Gastrocnemius medialis (tissue), 4 donors: ENCODE measurements around the gene AFF3. TPM values are rescaled to one million over a fixed set of nuclear protein-coding genes. Genes with fewer than 3 reads are reported as not detected.

Experiments used
- ATAC-seq, 2 donors: fragments of 150-250 bp; one replicate each; pipeline ENCODE4 v1.9.1; 2016
- DNase-seq, 2 donors: peaks; one replicate each; pipeline ENCODE4 v3.0.0-alpha.2; 2019
- H3K27ac ChIP-seq, 4 donors: fragments of 200-600 bp; sonication (generic); 1 replicate in 1 of 4; 2 replicates in 3 of 4; pipeline ENCODE4 v1.5.1; 2016 to 2018; ENCODE audit warnings: mild to moderate bottlenecking in 2 of 4, moderate library complexity in 1 of 4
- H3K27me3 ChIP-seq, 3 donors: fragments of 200-600 bp; sonication (generic) in 2 of 3; 1 replicate in 1 of 3; 2 replicates in 2 of 3; pipeline versions ENCODE4 v1.5.1 to v1.6.0; 2016 to 2019; ENCODE audit warnings: mild to moderate bottlenecking in 1 of 3, moderate library complexity in 1 of 3
- H3K36me3 ChIP-seq, 2 donors: fragments of 200-600 bp; sonication (generic) in 1 of 2; one replicate each; pipeline ENCODE4 v1.5.1; 2017 to 2018
- H3K4me1 ChIP-seq, 2 donors: fragments of 200-600 bp; sonication (generic) in 1 of 2; one replicate each; pipeline ENCODE4 v1.5.1; 2016 to 2017; ENCODE audit warnings: mild to moderate bottlenecking in 2 of 2
- H3K4me3 ChIP-seq, 4 donors: fragments of 200-600 bp; sonication (generic) in 3 of 4; 1 replicate in 1 of 4; 2 replicates in 3 of 4; pipeline ENCODE4 v1.5.1; 2016 to 2019; ENCODE audit warnings: mild to moderate bottlenecking in 2 of 4
- H3K9me3 ChIP-seq, 3 donors: fragments of 200-600 bp; sonication (generic) in 2 of 3; 1 replicate in 1 of 3; 2 replicates in 2 of 3; pipeline ENCODE4 v1.5.1; 2016 to 2019
- CTCF ChIP-seq, 5 experiments: fragments of 450-650 bp in 3 of 5; fragments of 200-600 bp in 2 of 5; sonication (generic) in 2 of 5; IDR thresholded peaks in 4 of 5; conservative IDR thresholded peaks in 1 of 5; 1 replicate in 4 of 5; 2 replicates in 1 of 5; pipeline ENCODE4 v1.5.1; 2016 to 2019; ENCODE audit warnings: antibody characterized with exemption in 5 of 5, mild to moderate bottlenecking in 3 of 5, moderate library complexity in 3 of 5
- POLR2A ChIP-seq, 2 donors: fragments of 450-650 bp; IDR thresholded peaks; one replicate each; pipeline ENCODE4 v1.6.1; 2017; ENCODE audit warnings: antibody characterized with exemption in 2 of 2, mild to moderate bottlenecking in 2 of 2, moderate library complexity in 2 of 2
- in situ Hi-C, 4 donors: fragments of 200-750 bp; cut with MboI; loops; one replicate each; pipeline versions ENCODE4 v1.15.0 to v1.8.0; 2017; ENCODE audit warnings: low sequenced_read_pairs in 4 of 4
- intact Hi-C: fragments of 100-400 bp; cut with DNase I; formaldehyde crosslinking; loops from one replicate; pipeline ENCODE4 v1.15.1; 2023; ENCODE audit warnings: low total_unique reads
- total RNA-seq, 4 donors: library from RNA; depleted of rRNA; stranded (reverse); fragments of >200 nt; gene quantifications; one replicate each; pipeline versions ENCODE4 v1.1.0 to v1.2.3, GENCODE V29; 2016

AFF3 gene
- total RNA-seq, 4 donors from 2014 or later, result 0.22 to 0.55 (median 0.47) TPM

- in situ Hi-C loops (loop anchor here in 2 of 4 donors (25.0 kb wide), 1 partner anchor 244 kb away; no protein-coding TSS in a partner anchor), intact Hi-C loops (no loop called here)
- Histone ChIP-seq H3K9me3 (no peaks in the 10 kb centered on the region), H3K27me3 (no peaks in the 10 kb centered on the region), H3K4me3 (no peak overlapping the region), H3K4me1 (no peaks in the 10 kb centered on the region), H3K36me3 (no peaks in the 10 kb centered on the region), H3K27ac (no peak overlapping the region)
- ATAC-seq (no peak), DNase-seq (no peak)
- TF ChIP-seq CTCF (IDR thresholded peaks at IDR 0.05 in 4 of 5, conservative IDR thresholded peaks at IDR 0.05 in 1 of 5), result no peak
- TF ChIP-seq POLR2A (IDR thresholded peaks at IDR 0.05), result no peak
Measured at GRCh38 chr2:99805930-99806476, 336.4 kb downstream of the AFF3 start.

GRCh38 chr2:99803846-99804245, 338.5 kb downstream of the AFF3 start:
- H3K9me3 ChIP-seq, result no peaks in the 10 kb centered on the region
- DNase-seq, result no peak
- no peaks in the 10 kb centered on the region for H3K36me3 ChIP-seq
- H3K27ac ChIP-seq, result no peak overlapping the region
- no peak overlapping the region for H3K4me3 ChIP-seq
- in situ Hi-C loops, result loop anchor here in 2 of 4 donors (25.0 kb wide), 1 partner anchor 242 kb away; no protein-coding TSS in a partner anchor
- H3K27me3 ChIP-seq, result no peaks in the 10 kb centered on the region
- no peaks in the 10 kb centered on the region for H3K4me1 ChIP-seq
- TF ChIP-seq CTCF (IDR thresholded peaks at IDR 0.05 in 4 of 5, conservative IDR thresholded peaks at IDR 0.05 in 1 of 5), result no peak
- TF ChIP-seq POLR2A (IDR thresholded peaks at IDR 0.05), result no peak
- no peak for ATAC-seq
- intact Hi-C loops, result no loop called here

GRCh38 chr2:99802734-99803133, 339.7 kb downstream of the AFF3 start:
- in situ Hi-C loops (loop anchor here in 2 of 4 donors (25.0 kb wide), 1 partner anchor 240 kb away; no protein-coding TSS in a partner anchor), intact Hi-C loops (no loop called here)
- Histone ChIP-seq H3K9me3 (no peaks in the 10 kb centered on the region), H3K36me3 (no peaks in the 10 kb centered on the region), H3K4me3 (no peak overlapping the region), H3K27ac (no peak overlapping the region), H3K4me1 (no peaks in the 10 kb centered on the region), H3K27me3 (no peaks in the 10 kb centered on the region)
- DNase-seq, result no peak
- ATAC-seq, result no peak
- TF ChIP-seq CTCF (IDR thresholded peaks at IDR 0.05 in 4 of 5, conservative IDR thresholded peaks at IDR 0.05 in 1 of 5) (no peak), POLR2A (IDR thresholded peaks at IDR 0.05) (no peak)

GRCh38 chr2:99801327-99801901, 341.0 kb downstream of the AFF3 start:
- Histone ChIP-seq H3K9me3 (no peaks in the 10 kb centered on the region), H3K4me1 (no peaks in the 10 kb centered on the region), H3K4me3 (no peak overlapping the region), H3K36me3 (no peaks in the 10 kb centered on the region), H3K27ac (no peak overlapping the region), H3K27me3 (no peaks in the 10 kb centered on the region)
- no peak for TF ChIP-seq CTCF (IDR thresholded peaks at IDR 0.05 in 4 of 5, conservative IDR thresholded peaks at IDR 0.05 in 1 of 5)
- no peak for TF ChIP-seq POLR2A (IDR thresholded peaks at IDR 0.05)
- ATAC-seq (no peak), DNase-seq (no peak)
- in situ Hi-C loops (loop anchor here in 2 of 4 donors (25.0 kb wide), 1 partner anchor 239 kb away; no protein-coding TSS in a partner anchor), intact Hi-C loops (no loop called here)
